ENCODE measurements around the gene SLC37A1.

Gene SLC37A1

GRCh38 chr21:42500736-42501135 lies 12.9 kb upstream of the SLC37A1 start:
- no peaks in the 10 kb centered on the region for H3K27me3 ChIP-seq (ENCODE audit: insufficient read depth, low read depth, severe bottlenecking)
- no peak for TF ChIP-seq CTCF (IDR thresholded peaks at IDR 0.05; ENCODE audit: low read depth, low read length)
- no peak overlapping the region for H3K27ac ChIP-seq
- no peaks in the 10 kb centered on the region for H3K9me3 ChIP-seq (ENCODE audit: severe bottlenecking)
- no peaks in the 10 kb centered on the region for H3K36me3 ChIP-seq
- H3K4me3 ChIP-seq (ENCODE audit: low read depth, low read length) = no peak overlapping the region
- DNase-seq = no peak

- Histone ChIP-seq H3K27me3 (ENCODE audit: insufficient read depth, low read depth, severe bottlenecking) (no peaks in the 10 kb centered on the region), H3K27ac (no peak overlapping the region), H3K9me3 (ENCODE audit: severe bottlenecking) (no peaks in the 10 kb centered on the region), H3K36me3 (no peaks in the 10 kb centered on the region), H3K4me3 (ENCODE audit: low read depth, low read length) (no peak overlapping the region)
- DNase-seq = no peak
- no peak for TF ChIP-seq CTCF (IDR thresholded peaks at IDR 0.05; ENCODE audit: low read depth, low read length)
Observed at GRCh38 chr21:42503711-42504110, 9.9 kb upstream of the SLC37A1 start.

- no peaks in the 10 kb centered on the region for H3K9me3 ChIP-seq (ENCODE audit: severe bottlenecking)
- no peak overlapping the region for H3K4me3 ChIP-seq (ENCODE audit: low read depth, low read length)
- H3K27ac ChIP-seq = no peak overlapping the region
- no peaks in the 10 kb centered on the region for H3K36me3 ChIP-seq
- H3K27me3 ChIP-seq (ENCODE audit: insufficient read depth, low read depth, severe bottlenecking) = no peaks in the 10 kb centered on the region
- no peak for DNase-seq
- TF ChIP-seq CTCF (IDR thresholded peaks at IDR 0.05; ENCODE audit: low read depth, low read length) = no peak
Observed at GRCh38 chr21:42505090-42505726, 8.4 kb upstream of the SLC37A1 start.

- Histone ChIP-seq H3K4me3 (ENCODE audit: low read depth, low read length) (no peak overlapping the region), H3K9me3 (ENCODE audit: severe bottlenecking) (no peaks in the 10 kb centered on the region), H3K36me3 (no peaks in the 10 kb centered on the region), H3K27me3 (ENCODE audit: insufficient read depth, low read depth, severe bottlenecking) (peaks cover 1% of the 10 kb centered on the region), H3K27ac (no peak overlapping the region)
- no peak for TF ChIP-seq CTCF (IDR thresholded peaks at IDR 0.05; ENCODE audit: low read depth, low read length)
- no peak for DNase-seq
Observed at GRCh38 chr21:42507418-42507817, 6.2 kb upstream of the SLC37A1 start.

- Histone ChIP-seq H3K9me3 (ENCODE audit: severe bottlenecking) (no peaks in the 10 kb centered on the region), H3K36me3 (no peaks in the 10 kb centered on the region), H3K4me3 (ENCODE audit: low read depth, low read length) (no peak overlapping the region), H3K27ac (no peak overlapping the region), H3K27me3 (ENCODE audit: insufficient read depth, low read depth, severe bottlenecking) (peaks cover 11% of the 10 kb centered on the region)
- DNase-seq = no peak
- no peak for TF ChIP-seq CTCF (IDR thresholded peaks at IDR 0.05; ENCODE audit: low read depth, low read length)
Observed at GRCh38 chr21:42508371-42508770, 5.3 kb upstream of the SLC37A1 start.

GRCh38 chr21:42509244-42509643 lies 4.4 kb upstream of the SLC37A1 start:
- H3K4me3 ChIP-seq (ENCODE audit: low read depth, low read length) = no peak overlapping the region
- peaks cover 11% of the 10 kb centered on the region for H3K27me3 ChIP-seq (ENCODE audit: insufficient read depth, low read depth, severe bottlenecking)
- TF ChIP-seq CTCF (IDR thresholded peaks at IDR 0.05; ENCODE audit: low read depth, low read length) = no peak
- H3K36me3 ChIP-seq = no peaks in the 10 kb centered on the region
- H3K27ac ChIP-seq = no peak overlapping the region
- DNase-seq = no peak
- no peaks in the 10 kb centered on the region for H3K9me3 ChIP-seq (ENCODE audit: severe bottlenecking)
